H1 (cell line): ENCODE results near the gene NEURL1. TPM values are rescaled to one million over a fixed set of nuclear protein-coding genes. Genes with fewer than 3 reads are reported as not detected.

Experiments used
- CTCF ChIA-PET: fragments of 300-600 bp; sonication (Branson Sonifier 250); formaldehyde crosslinking; loops from one replicate; lab custom pipeline; 2021; ENCODE audit not compliant: partially characterized antibody; lab: Charles Lee
- POLR2A ChIA-PET: fragments of 300-600 bp; sonication (Branson Sonifier 250); formaldehyde crosslinking; loops from one replicate; lab custom pipeline; 2021; ENCODE audit warnings: inconsistent platforms; ENCODE audit not compliant: partially characterized antibody; lab: Charles Lee
- DNase-seq, 2 experiments: peaks; one replicate each; pipeline versions ENCODE4 v3.0.0 to v3.0.0-alpha.2; 2010 to 2022; ENCODE audit warnings: low spot score in 2 of 2, low read depth in 1 of 2, mixed read lengths in 1 of 2
- FAIRE-seq: peaks from 2 replicates; lab custom pipeline; 2011; peaks lifted over from hg19 to GRCh38; lab: Jason Lieb, UNC
- H2AFZ ChIP-seq: 2 replicates; pipeline ENCODE4 v1.8.1; 2012; ENCODE audit warnings: low read length, inconsistent platforms
- H2AK5ac ChIP-seq: 2 replicates; pipeline ENCODE4 v1.6.1; 2013; ENCODE audit warnings: low read depth, low read length
- H2BK120ac ChIP-seq: replicated peaks from 2 replicates; pipeline ENCODE3; 2013; ENCODE audit warnings: low read depth, low read length, inconsistent platforms
- H2BK12ac ChIP-seq: 2 replicates; pipeline ENCODE4 v1.6.1; 2013; ENCODE audit warnings: low read depth, low read length
- H2BK15ac ChIP-seq: 2 replicates; pipeline ENCODE4 v1.6.1; 2013; ENCODE audit warnings: low read length
- H2BK20ac ChIP-seq: 2 replicates; pipeline ENCODE4 v1.6.1; 2013; ENCODE audit warnings: low read length
- H2BK5ac ChIP-seq: 2 replicates; pipeline ENCODE4 v1.6.1; 2013; ENCODE audit warnings: low read depth, low read length
- H3K14ac ChIP-seq: 2 replicates; pipeline ENCODE4 v1.6.1; 2013; ENCODE audit warnings: inconsistent platforms; ENCODE audit not compliant: insufficient read length
- H3K18ac ChIP-seq: 2 replicates; pipeline ENCODE4 v1.6.1; 2013; ENCODE audit warnings: low read length; ENCODE audit errors: extremely low read depth
- H3K23ac ChIP-seq: 2 replicates; pipeline ENCODE4 v1.6.1; 2013; ENCODE audit warnings: inconsistent platforms; ENCODE audit not compliant: insufficient read length
- H3K23me2 ChIP-seq: 2 replicates; pipeline ENCODE4 v1.6.1; 2013; ENCODE audit warnings: low read depth, low read length
- H3K27ac ChIP-seq: 2 replicates; pipeline ENCODE4 v1.6.1; 2011; ENCODE audit warnings: low read depth, low read length, inconsistent platforms
- H3K27me3 ChIP-seq, 4 experiments: replicated peaks in 1 of 4; 1 replicate in 1 of 4; 2 replicates in 3 of 4; pipeline versions ENCODE4 v1.6.1 to v1.8.1; 2011 to 2013; ENCODE audit warnings: low read length in 3 of 4, mild to moderate bottlenecking in 3 of 4, inconsistent platforms in 2 of 4, mixed read lengths in 2 of 4, moderate library complexity in 1 of 4; ENCODE audit not compliant: control insufficient read depth in 3 of 4, insufficient read depth in 3 of 4; ENCODE audit errors: extremely low read depth in 1 of 4
- H3K36me3 ChIP-seq, 4 experiments: 2 replicates each; pipeline versions ENCODE4 v1.6.1 to v1.8.1; 2011 to 2013; ENCODE audit warnings: mild to moderate bottlenecking in 4 of 4, low read length in 3 of 4, moderate library complexity in 2 of 4, control low read depth in 1 of 4, inconsistent platforms in 1 of 4; ENCODE audit not compliant: insufficient read depth in 4 of 4, control insufficient read depth in 2 of 4
- H3K4ac ChIP-seq: replicated peaks from 2 replicates; pipeline ENCODE3; 2013; ENCODE audit warnings: low read length, low read depth, mixed read lengths, inconsistent platforms; ENCODE audit not compliant: insufficient read length
- H3K4me1 ChIP-seq, 4 experiments: replicated peaks in 1 of 4; 1 replicate in 1 of 4; 2 replicates in 3 of 4; pipeline versions ENCODE4 v1.6.1 to v1.8.1; 2011 to 2013; ENCODE audit warnings: low read length in 3 of 4, inconsistent platforms in 2 of 4, mixed read lengths in 1 of 4; ENCODE audit not compliant: insufficient read depth in 4 of 4, control insufficient read depth in 3 of 4
- H3K4me2 ChIP-seq, 2 experiments: 2 replicates each; pipeline versions ENCODE4 v1.6.1 to v1.8.1; 2011 to 2013; ENCODE audit warnings: low read depth in 2 of 2, low read length in 2 of 2, control low read depth in 1 of 2, inconsistent platforms in 1 of 2, mild to moderate bottlenecking in 1 of 2; ENCODE audit not compliant: insufficient read depth in 1 of 2
- H3K4me3 ChIP-seq, 4 experiments: fragments of 200-600, 300-600 bp in 1 of 4; sonication (generic), shearing (Covaris generic), sonication (Bioruptor Twin) in 1 of 4; 2 replicates each; pipeline versions ENCODE4 v1.5.1 to v1.8.1; 2011 to 2016; ENCODE audit warnings: low read length in 4 of 4, low read depth in 3 of 4, control low read depth in 2 of 4, inconsistent platforms in 2 of 4, mild to moderate bottlenecking in 2 of 4, mixed read lengths in 1 of 4, moderate library complexity in 1 of 4; ENCODE audit not compliant: insufficient read depth in 2 of 4; ENCODE audit errors: extremely low read depth in 1 of 4
- H3K56ac ChIP-seq: replicated peaks from 2 replicates; pipeline ENCODE3; 2013; ENCODE audit warnings: low read depth, mild to moderate bottlenecking, mixed read lengths, low read length, inconsistent platforms; ENCODE audit not compliant: insufficient read length
- H3K79me1 ChIP-seq: 2 replicates; pipeline ENCODE4 v1.6.1; 2013; ENCODE audit warnings: low read depth, low read length, control low read depth
- H3K79me2 ChIP-seq, 2 experiments: 2 replicates each; pipeline versions ENCODE4 v1.6.1 to v1.8.1; 2012 to 2013; ENCODE audit warnings: low read length in 2 of 2, mild to moderate bottlenecking in 2 of 2, inconsistent platforms in 1 of 2; ENCODE audit not compliant: insufficient read depth in 2 of 2, control insufficient read depth in 1 of 2
- H3K9ac ChIP-seq, 4 experiments: replicated peaks in 1 of 4; 1 replicate in 1 of 4; 2 replicates in 3 of 4; pipeline versions ENCODE4 v1.6.1 to v1.8.1; 2011 to 2013; ENCODE audit warnings: low read depth in 3 of 4, low read length in 3 of 4, control low read depth in 2 of 4, mild to moderate bottlenecking in 2 of 4, moderate library complexity in 2 of 4, inconsistent platforms in 1 of 4; ENCODE audit errors: extremely low read depth in 1 of 4
- H3K9me3 ChIP-seq, 2 experiments: 2 replicates each; pipeline versions ENCODE4 v1.6.1 to v1.8.1; 2012 to 2013; ENCODE audit warnings: mild to moderate bottlenecking in 2 of 2, moderate library complexity in 2 of 2, control low read depth in 1 of 2, inconsistent platforms in 1 of 2, low read depth in 1 of 2, low read length in 1 of 2, mixed read lengths in 1 of 2; ENCODE audit not compliant: insufficient read depth in 2 of 2
- H4K20me1 ChIP-seq, 2 experiments: replicated peaks in 1 of 2; 2 replicates each; pipeline versions ENCODE3 to v1.8.1; 2011 to 2013; ENCODE audit warnings: inconsistent platforms in 2 of 2, low read length in 2 of 2, mild to moderate bottlenecking in 1 of 2; ENCODE audit not compliant: insufficient read depth in 2 of 2, control insufficient read depth in 1 of 2
- H4K5ac ChIP-seq: 2 replicates; pipeline ENCODE4 v1.6.1; 2013; ENCODE audit warnings: low read length, low read depth, mixed read lengths, inconsistent platforms; ENCODE audit not compliant: insufficient read length
- H4K8ac ChIP-seq: 2 replicates; pipeline ENCODE4 v1.8.0; 2013; ENCODE audit warnings: mild to moderate bottlenecking, moderate library complexity, low read length, inconsistent platforms; ENCODE audit not compliant: insufficient read depth; ENCODE audit errors: extremely low read depth
- H4K91ac ChIP-seq: replicated peaks from 2 replicates; pipeline ENCODE3; 2013; ENCODE audit warnings: low read length, mixed read lengths, inconsistent platforms; ENCODE audit not compliant: insufficient read length
- CHD2 ChIP-seq: IDR thresholded peaks from 2 replicates; pipeline ENCODE4 v1.6.1; 2012; ENCODE audit warnings: low read length, improper control_type of control experiment
- GABPA ChIP-seq: IDR thresholded peaks from 2 replicates; pipeline ENCODE4 v1.6.1; 2011; ENCODE audit warnings: mild to moderate bottlenecking, low read length, moderate library complexity, borderline replicate concordance; ENCODE audit not compliant: insufficient read depth
- RFX5 ChIP-seq: IDR thresholded peaks from 2 replicates; pipeline ENCODE4 v1.6.1; 2011; ENCODE audit warnings: low read depth, low read length, improper control_type of control experiment, borderline replicate concordance
- SIN3A ChIP-seq, 2 experiments: IDR thresholded peaks in 1 of 2; conservative IDR thresholded peaks in 1 of 2; 2 replicates each; pipeline ENCODE4 v1.6.1; 2011 to 2012; ENCODE audit warnings: low read length in 2 of 2, improper control_type of control experiment in 1 of 2, low read depth in 1 of 2, mild to moderate bottlenecking in 1 of 2
- WGBS, 2 experiments: shearing (Covaris generic) in 1 of 2; methylation state at CpG; one replicate each; pipeline versions ENCODE4 v1.1.6 to v1.1.7; 2013 to 2015; ENCODE audit warnings: low lambda C conversion rate in 2 of 2, mixed read lengths in 2 of 2, inconsistent platforms in 1 of 2, low coverage in 1 of 2, missing lambda C conversion rate in 1 of 2; ENCODE audit not compliant: insufficient replicate concordance in 2 of 2, insufficient coverage in 1 of 2, insufficient read length in 1 of 2; ENCODE audit errors: extremely low coverage in 1 of 2, missing lambda C conversion rate in 1 of 2; 5-methylcytosine and 5-hydroxymethylcytosine counted together
- polyA plus RNA-seq, 7 experiments: library from polyadenylated mRNA; depleted of rRNA in 3 of 7; stranded (reverse) in 5 of 7; unstranded in 2 of 7; fragments of >200 nt in 5 of 7; fragments of 200-250 nt in 2 of 7; gene quantifications; 1 replicate in 5 of 7; 2 replicates in 1 of 7; 4 replicates in 1 of 7; pipeline versions ENCODE4 v1.2.1 to v1.2.3, GENCODE V29; 2011 to 2013; ENCODE audit warnings: missing spikeins in 2 of 7, mixed read lengths in 2 of 7
- total RNA-seq: library from RNA; stranded (reverse); fragmentation: NEBNext Ultra II Directional; extraction: Animal tissue kit (Norgen Biotek cat#: 25700); gene quantifications from 2 replicates; pipeline ENCODE4 v1.2.1, GENCODE V29; 2021

The NEURL1 gene
- total and polyA plus RNA-seq, 2 of the 8 experiments (the other 6 are each of a cell fraction or from before 2014, with no cell fraction given) = 0.54 to 0.58 TPM

DNA sequence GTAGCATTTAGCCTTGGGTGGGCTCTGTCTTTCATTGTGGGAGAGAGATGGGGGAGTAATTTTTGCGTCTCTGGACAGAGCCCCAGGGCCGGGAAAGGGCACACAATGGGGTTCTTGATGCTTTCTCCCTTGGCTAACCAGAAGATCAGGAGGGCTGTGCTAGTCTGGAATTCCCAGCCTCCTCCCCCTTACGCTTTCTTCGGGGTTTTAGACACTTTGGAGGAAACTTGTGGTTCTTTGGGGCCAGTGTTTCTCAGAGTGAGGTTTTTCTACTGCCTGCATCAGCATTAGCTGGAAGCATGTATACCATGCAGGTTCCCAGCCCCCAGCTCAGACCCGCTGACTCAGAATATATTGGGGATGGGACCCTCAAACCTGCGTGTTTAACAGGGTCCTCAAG, 7.0 kb downstream of the NEURL1 start:
- H2AK5ac ChIP-seq = no peak overlapping the region
- no peaks in the 10 kb centered on the region for H3K36me3 ChIP-seq
- H2BK12ac ChIP-seq = no peak overlapping the region
- H3K14ac ChIP-seq = no peak overlapping the region
- H2AFZ ChIP-seq = no peak overlapping the region
- H3K4ac ChIP-seq = no peak overlapping the region
- H3K27ac ChIP-seq = no peak overlapping the region
- no peak overlapping the region for H3K23ac ChIP-seq
- CTCF ChIA-PET = interaction anchor here (1.0 to 5.4 kb wide), 6 partner anchors 14 to 64 kb away, joined by 3 to 37 read pairs (median 4); no protein-coding TSS in a partner anchor
- H2BK15ac ChIP-seq = no peak overlapping the region
- no peak overlapping the region for H3K56ac ChIP-seq
- no peak for TF ChIP-seq CHD2
- no peak for TF ChIP-seq SIN3A (conservative IDR thresholded peaks at IDR 0.05 in 1 of 2, IDR thresholded peaks at IDR 0.05 in 1 of 2; ENCODE audit: low read depth in 1 of 2, low read length in 2 of 2)
- no peak for TF ChIP-seq RFX5
- no peak for TF ChIP-seq GABPA
- H3K4me1 ChIP-seq = no peaks in the 10 kb centered on the region
- H3K27me3 ChIP-seq = peaks cover 0 to 2% (median under 1%) of the 10 kb centered on the region in 4 experiments; a peak in 4 of 7 replicates
- no peak overlapping the region for H2BK120ac ChIP-seq
- H3K9ac ChIP-seq = no peak overlapping the region
- H3K79me1 ChIP-seq = no peaks in the 10 kb centered on the region
- H4K8ac ChIP-seq = no peak overlapping the region
- POLR2A ChIA-PET = interaction anchor here (1.2 kb wide), 1 partner anchor 150 kb away, joined by 3 read pairs; no protein-coding TSS in a partner anchor
- H3K18ac ChIP-seq = no peak overlapping the region; the same call in 1 of the 2 replicates
- no peaks in the 10 kb centered on the region for H3K79me2 ChIP-seq
- H2BK20ac ChIP-seq = no peak overlapping the region
- 89% methylated on average over 6 of the region's 6 CpGs; no CpG with 5 or more reads in 1 of the 2 experiments for WGBS, 2 experiments
- H4K20me1 ChIP-seq = no peaks in the 10 kb centered on the region
- no peak overlapping the region for H4K5ac ChIP-seq
- no peak overlapping the region for H3K4me3 ChIP-seq
- H2BK5ac ChIP-seq = no peak overlapping the region
- H3K23me2 ChIP-seq = no peaks in the 10 kb centered on the region
- H3K4me2 ChIP-seq = no peak overlapping the region
- no peaks in the 10 kb centered on the region for H3K9me3 ChIP-seq
- FAIRE-seq (no peak), DNase-seq (no peak)
- H4K91ac ChIP-seq = no peak overlapping the region
